SIG-M5 (cell line): ENCODE measurements around the gene RNPEPL1.
"Not testable (repeated sequence)": the region's sequence is repeated elsewhere in the genome, so short reads cannot be mapped to it uniquely, and the experiment has no call there.

Experiments used
- DNase-seq: peaks from one replicate; lab custom pipeline; 2025; lab: John Stamatoyannopoulos, UW

The RNPEPL1 gene, protein sequence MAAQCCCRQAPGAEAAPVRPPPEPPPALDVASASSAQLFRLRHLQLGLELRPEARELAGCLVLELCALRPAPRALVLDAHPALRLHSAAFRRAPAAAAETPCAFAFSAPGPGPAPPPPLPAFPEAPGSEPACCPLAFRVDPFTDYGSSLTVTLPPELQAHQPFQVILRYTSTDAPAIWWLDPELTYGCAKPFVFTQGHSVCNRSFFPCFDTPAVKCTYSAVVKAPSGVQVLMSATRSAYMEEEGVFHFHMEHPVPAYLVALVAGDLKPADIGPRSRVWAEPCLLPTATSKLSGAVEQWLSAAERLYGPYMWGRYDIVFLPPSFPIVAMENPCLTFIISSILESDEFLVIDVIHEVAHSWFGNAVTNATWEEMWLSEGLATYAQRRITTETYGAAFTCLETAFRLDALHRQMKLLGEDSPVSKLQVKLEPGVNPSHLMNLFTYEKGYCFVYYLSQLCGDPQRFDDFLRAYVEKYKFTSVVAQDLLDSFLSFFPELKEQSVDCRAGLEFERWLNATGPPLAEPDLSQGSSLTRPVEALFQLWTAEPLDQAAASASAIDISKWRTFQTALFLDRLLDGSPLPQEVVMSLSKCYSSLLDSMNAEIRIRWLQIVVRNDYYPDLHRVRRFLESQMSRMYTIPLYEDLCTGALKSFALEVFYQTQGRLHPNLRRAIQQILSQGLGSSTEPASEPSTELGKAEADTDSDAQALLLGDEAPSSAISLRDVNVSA

DNA sequence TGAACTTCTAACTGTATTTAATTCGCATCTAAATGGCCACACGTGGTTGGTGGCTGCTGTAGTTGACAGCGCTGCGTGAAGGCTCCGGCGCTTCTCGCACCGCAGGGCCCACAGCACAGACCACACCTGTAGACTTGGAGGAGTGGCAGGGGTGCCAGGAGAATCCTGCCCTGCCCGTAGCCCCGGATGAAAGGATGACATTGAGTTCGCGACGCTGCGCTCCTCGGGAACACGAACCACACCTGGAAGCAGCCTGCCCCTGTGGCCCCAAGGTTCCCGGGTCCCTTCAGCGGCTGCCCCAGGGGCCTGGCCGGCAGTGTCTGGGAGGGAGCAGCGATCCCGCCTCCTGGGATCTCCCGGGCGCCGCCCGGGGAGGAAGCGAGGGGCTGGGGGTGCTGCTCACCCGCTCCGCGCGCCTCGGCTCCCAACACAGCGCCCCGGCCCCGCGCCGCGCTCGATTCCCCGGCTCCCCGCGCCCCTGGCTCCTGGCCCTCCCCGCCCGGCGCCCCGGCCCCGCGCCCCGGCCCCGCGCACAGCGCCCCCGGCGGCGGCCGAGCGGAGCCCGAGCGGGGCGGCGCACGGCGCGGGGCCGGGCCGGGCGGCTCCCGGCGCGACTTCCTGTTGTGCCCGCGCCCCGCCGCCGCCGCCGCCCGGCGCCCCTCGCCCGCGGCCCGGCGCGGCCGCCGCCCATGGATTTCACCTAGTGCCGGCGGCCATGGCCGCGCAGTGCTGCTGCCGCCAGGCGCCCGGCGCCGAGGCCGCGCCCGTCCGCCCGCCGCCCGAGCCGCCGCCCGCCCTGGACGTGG lies at the start of gene RNPEPL1:
Gene RNPEPL1 (plus strand): TSS at position 613 of the 806 bp plus-strand sequence. CDS start 103 bp downstream, at position 716.
- no peak for DNase-seq

DNA sequence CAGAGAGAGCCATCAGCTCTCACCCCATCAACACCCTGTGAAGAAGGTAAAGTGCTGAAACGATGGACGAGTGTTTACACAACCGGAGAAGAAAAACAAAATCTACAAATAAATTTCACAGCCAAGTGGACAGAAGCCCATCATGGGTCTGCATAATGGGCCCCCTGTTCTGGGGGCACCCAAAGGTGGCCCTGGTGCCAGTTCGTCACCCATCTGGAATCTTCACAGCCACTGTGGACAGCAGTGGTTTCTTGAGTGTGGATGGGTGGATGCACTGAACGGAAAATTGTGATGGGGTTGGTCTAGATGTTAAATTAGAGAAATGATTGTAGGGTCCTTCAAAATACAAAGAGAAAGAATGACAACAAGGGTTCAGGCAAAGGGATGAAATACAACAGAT lies 49.3 kb upstream of the RNPEPL1 start:
- DNase-seq, result no peak

DNA sequence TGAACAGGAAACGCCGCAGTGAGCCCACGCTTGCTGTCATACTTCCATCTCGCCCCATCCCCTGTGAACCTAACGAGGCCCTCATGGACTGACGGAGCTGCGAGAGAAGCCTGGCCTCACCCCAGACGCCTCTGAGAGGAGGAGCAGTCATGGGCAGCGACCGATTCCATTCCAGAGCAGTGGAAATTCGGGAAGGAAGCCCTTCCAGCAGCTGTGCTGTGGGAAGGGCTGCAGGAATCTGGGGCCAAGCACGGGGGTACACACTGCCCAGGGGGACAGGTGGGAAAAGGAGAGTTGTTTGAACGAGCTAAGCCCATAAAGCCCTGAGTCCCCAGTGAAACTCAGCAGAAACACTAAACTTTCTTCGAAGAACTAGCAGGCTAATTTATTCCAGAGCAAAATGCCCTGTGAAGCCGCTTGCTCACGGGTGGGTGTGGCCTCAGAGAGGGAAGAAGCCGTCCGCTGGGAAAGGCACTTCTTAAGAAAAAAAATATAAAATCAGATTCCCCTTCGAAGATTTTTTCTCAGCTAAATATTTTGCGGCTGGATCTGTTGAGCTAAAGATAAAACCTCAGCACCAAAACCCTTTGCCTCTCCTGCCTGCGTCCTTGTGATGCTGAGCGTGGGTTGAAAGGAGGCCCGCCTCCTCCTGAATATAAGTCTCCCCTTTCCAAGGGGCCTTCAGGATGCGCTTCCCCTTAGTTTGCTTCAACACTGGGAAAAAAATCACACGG lies 48.7 kb upstream of the RNPEPL1 start:
- no peak for DNase-seq

DNA sequence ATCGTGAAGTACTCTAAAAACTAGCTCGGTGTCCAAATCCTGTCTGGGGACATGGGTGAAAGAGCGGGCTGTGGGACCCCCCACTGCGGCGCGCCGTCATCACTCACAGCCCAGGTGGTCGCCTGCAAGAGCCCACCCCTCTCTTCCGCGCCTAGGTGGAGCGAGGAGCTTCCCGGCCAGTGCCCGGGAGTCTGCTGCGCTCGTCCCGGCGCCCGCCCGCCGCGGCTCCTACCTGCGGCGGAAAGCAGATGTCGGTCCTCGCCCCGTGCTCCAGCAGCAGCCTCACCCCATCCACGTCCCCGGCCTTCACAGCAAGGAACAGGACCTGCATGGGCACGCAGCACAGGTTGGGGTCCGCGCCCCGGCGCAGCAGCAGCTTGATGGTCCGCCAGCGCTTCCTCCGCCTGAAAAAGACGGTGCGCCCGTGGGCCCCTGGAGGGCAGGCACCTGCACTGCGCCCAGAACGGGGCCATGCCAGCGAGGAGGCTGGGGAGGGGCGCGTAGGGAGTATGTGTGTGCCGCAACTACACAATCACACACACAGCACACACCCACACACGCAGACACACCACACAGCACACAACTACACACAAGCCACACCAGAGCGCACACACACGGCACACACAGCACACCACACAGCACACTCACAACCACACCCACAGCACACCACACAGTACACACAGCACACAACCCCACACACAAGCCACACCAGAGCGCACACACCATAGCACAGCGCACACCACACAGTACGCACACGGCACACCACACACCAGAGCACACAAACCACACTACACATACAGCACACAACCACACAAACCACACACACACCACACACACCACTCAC lies 47.9 kb upstream of the RNPEPL1 start:
- DNase-seq, result no peak

DNA sequence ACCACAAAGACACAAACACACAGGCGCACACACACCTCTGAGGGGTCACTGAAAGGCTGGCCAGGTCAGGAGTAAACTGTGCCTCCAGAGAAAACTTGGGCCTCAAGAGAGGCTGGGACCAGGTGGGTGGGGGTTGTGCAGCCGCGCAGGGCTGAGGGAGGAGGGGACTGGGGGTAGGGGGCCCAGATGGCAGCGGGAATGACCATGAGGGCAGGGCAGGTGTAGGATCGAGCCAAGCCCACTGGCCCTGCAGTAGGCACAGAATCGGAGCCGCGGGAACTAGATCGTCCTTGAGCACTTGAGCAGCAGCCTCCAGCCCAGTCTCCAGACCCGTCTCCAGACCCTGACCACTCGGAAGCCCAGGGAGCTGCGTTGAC lies 47.3 kb upstream of the RNPEPL1 start:
- DNase-seq, result no peak

DNA sequence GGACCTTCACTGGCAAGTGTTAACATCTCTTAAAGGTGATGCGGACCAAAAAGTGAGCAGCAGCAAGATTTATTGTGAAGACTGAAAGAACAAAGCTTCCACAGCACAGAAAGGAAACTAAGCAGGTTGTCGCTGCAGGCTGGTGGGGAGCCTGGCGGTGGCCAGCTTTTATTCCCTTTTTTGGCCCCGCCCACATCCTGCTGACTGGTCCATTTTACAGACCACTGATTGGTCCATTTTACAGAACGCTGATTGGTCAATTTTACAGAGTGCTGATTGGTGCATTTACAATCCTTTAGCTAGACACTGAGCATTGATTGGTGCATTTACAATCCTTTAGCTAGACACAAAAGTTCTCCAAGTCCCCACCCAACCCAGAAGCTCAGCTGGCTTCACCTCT lies 46.4 kb upstream of the RNPEPL1 start:
- DNase-seq, result not testable (repeated sequence)

DNA sequence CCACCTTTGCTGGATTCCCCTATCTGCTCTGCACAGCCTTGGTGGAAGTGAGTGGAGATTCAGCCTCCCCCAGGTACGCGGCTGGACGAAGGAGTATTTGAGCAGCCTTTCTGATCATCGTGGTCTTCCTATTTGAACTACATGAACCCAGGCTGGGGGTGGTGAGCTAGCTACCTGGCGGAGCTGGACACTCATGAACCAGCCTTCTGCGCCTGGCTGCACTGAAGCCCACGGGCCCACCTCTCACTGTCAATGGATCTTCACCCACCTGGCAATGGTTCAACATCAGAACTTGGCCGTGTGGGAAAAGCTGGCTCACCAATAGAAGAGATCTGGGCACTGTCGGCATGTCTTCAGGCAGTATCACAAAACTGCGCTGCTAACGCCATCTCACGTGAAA lies 45.9 kb upstream of the RNPEPL1 start:
- no peak for DNase-seq

DNA sequence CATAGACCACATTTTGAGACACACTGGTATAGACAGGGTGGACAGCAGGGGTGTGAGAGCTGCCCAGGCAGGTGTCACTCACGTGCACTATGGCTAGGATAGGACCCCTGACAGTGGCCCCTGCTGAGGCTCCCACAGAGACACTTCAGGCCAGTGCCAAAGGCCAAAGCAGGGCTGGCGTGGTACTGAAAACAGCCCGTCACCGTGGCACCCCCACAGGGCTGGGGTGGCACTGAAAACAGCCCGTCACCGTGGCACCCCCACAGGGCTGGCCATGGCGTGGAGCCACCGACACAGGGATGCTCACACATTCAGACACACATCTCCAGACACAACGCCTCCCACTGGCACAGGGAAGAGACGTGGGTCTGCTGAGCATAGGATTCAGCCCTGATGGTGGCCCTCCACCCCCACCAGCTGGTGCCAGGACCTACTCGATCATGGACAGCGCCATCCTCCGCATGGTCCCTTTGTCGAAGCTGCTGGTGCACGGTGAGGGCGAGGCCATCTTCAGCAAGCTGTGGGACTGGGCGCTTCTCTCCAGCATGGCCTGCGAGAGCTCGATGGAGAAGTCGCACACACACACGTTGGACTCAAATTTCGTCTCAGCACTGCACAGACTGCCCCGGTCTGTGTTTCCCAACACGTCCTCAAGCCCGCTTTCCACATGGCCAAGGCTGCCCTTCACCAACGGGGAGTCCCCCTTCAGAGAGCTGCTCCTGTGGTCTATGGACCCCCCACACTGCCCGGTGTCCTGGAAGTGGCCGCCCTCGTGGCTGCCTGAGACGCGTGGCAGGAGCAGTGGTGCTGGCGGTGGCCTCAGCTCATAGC lies 44.6 kb upstream of the RNPEPL1 start:
- no peak for DNase-seq

DNA sequence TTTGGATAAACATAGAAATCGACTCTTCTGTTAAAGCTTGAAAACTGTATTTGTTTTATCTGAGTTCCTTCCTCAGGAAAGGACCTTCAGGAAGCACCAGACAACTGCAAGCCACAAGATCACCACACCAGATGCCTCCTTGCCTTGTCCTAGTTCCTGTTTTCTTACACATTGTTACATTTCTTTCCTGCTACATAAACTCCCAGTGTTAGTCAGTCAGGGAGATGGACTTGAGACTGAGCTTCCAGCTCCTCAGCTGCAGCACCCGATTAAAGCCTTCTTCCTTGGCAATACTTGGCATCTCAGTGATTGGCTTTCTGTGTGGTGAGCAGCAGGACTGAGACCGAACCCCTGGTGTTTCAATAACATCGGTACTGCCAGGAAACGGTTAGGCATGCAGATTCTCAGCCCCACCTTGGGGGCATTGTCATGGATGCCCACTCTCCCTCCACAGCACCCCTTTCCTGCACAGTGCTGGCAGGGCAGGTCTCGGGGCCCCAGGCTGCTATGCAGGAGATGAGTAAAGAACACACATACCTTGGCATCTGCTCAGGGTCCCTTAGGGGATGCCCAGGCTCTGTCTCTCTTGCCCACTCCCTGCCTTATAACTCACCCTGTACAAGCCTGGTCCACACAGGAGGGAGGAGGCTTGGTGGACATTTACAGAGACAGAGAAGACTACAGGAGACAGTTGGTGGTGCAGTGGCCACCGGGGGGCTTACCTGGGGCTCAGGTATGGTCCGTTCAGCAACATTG lies 43.1 kb upstream of the RNPEPL1 start:
- no peak for DNase-seq

DNA sequence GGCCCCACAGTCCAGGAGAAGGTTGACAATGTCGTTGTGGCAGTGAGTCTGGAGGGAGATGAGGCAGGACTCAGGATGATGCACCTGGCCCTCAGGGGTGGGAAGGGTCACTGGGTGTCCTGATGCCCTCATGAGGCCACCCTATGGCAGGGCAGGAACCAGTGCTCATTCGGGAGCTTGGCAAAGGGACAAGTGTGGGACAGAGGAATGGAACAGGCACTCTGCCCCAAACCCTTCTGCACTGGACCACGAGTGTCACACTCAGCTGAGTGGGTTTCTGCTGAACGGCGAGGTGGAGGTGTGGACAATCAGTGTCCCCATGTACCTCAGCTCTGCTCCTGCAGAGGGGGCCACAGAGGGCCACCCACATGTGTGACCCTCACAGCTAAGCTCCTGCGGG lies 42.5 kb upstream of the RNPEPL1 start:
- DNase-seq, result no peak

DNA sequence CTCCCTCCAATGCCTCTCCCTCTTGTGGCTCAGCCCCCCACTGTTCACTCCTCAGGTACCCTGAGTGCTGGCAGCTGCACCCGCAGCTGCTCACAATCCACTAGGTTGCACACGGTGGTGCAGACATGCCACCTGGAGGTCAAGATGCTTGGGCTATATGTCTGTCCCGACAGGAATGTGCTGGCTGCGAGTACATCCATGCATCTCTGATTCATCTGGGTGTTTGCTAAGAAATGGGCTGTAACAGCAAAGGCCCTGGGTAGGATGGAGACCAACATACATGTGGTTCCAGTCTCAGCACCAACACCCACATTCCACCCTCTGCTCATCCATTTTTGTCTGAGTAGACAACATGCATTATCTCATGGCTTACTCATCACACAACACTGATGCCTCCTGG lies 41.8 kb upstream of the RNPEPL1 start:
- DNase-seq, result no peak

DNA sequence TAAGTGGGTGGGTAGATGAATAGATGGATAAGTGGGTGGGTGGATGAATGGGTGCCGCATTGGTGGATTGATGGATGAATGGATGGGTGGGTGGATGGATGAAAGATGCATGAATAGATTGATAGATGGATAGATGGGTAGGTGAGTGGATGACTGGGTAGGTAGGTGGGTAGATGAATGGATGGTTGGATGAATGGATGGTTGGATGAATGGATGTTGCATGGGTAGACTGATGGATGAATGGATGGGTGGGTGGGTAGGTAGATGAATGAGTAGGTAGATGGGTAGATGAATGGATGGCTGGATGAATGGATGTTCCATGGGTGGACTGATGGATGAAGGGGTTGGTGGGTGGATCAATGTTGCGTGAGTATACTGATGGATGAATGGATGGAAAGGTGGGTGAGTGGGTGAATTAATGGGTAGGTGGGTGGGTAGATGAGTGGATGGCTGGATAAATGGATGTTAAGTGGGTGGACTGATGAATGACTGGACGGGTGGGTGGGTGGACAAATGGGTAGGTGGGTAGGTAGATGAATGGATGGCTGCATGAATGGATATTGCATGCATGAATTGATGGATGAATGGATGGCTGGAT lies 41.0 kb upstream of the RNPEPL1 start:
- DNase-seq, result no peak

DNA sequence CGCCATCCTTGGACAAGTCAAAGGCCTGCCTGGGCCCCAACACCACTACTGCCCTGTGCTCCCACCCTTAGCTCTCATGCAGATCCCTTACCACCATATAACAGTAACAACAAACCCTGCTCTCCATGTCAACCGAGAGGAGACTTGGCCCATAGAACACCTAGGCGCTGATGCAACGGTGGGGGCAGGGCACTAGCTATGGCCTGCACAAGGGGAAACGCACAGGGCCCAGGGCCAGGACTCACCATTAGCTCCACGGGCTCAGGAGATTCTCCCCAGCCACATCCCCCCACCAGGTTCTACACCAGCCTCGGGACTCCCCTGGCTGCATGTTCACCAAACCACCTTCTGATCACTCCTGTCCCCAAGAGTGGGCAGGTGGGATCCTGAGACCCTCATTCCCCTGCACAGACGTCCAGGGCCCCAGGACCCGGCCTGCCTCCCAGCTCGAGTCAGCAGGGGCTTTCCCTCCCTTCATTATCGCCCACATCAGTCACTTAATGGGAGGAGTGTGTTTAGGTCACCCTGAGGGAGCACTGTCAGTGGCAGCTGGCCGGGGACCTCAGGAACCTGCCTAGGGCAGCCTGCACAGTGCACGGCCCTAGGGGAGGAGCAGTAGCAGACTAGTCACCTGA lies 39.8 kb upstream of the RNPEPL1 start:
- DNase-seq, result no peak

DNA sequence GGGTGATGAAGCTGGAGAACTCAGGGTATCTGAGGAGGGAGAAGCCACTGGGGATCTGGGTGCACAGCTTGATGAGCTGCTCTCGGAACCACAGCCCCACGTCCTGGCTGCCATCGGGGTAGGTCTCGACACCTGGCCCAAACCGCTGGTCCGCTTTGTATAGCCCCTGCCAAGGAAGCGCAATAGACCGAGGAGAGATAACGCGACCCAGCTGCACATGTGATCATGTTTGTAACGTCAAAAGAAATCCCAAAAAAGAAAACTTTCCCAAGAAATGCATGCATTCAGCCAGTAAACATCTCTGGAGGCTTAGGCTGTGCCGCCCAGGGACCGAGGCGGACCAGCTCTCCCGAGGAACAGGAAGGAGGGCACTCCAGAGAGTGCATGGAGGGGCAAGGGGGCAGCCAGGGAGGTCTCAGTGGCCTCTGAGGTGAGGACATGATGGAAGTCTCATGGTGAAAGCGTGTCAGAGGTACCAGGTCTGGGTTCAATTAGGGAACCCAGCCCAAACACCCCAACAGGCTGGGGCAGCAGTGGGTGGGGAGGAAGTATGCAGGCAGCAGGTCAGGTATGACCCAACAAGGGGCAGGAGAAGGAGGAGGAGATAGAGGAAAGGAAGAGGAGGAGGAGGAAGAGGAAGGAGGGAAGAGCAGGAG lies 38.8 kb upstream of the RNPEPL1 start:
- no peak for DNase-seq

DNA sequence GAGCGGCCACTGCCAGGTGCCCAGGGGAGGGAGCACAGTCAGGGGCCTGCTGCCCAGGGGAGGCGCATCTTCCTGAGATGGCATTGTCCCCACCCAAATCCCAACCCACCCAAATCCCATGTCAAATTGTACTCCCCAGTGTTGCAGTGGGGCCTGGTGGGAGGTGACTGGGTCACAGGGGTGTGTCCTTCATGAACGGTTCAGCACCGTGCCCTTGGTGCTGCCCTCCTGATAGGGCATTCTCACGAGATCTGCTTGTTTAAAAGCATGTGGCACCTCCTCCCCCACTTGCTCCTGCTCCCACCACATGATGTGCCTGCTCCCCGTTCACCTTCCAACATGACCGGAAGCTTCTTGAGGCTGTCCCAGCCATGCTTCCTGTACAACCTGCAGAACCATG lies 38.1 kb upstream of the RNPEPL1 start:
- no peak for DNase-seq

DNA sequence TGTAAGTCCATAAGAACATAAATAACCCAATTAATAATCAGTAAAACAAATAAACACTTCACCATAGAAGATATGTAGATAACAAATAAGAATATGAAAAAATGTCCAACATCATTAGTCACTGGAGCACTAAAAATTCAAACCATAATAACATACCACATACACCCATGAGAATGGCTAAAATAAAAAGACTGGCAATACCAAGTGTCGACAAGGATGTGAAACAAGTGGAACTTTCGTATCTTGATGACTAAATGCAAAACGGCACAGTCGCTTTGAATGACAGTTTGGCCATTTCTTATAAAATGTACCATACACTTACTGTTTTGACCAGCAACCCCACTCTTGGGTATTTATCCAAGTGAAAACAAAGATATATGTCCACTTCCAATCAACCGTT lies 37.2 kb upstream of the RNPEPL1 start:
- DNase-seq, result no peak

DNA sequence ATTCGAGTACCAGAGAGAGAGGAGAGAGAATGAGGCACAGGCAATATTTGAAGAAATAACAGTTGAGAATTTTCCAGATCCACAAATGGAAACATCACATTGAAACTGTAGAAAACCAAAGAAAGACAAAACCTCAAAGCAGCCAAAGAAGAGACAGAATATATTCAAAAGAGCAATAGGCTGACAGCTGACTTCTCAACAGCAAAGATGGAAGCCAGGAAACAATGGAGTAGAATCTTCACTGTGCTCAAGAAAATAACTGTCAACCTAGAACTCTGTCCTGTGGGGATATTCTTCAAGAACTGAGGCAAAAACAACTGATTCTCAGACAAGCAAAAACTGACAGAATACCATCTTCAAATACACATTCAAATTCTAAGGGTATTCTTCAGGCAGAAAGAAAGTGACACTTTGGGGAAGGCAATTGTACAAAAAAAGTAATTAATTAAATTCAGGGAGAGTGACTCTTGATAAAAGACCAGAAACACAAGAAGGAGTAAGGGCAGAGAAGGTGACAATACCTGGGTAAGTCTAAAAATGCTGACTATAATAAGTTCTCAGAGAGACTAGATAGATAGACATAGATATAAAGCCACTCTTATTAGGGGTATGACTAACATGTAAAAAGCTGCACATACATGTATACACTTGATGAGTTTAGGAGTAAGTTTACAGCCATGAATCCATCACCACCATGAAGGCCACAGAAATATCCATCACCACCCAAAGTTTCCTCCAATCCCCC lies 36.1 kb upstream of the RNPEPL1 start:
- no peak for DNase-seq
